Activated T-cell treated with anti-CD3 and anti-CD28 coated beads, Interleukin-2, amount 50 U/mL, for 72 hours (primary cell): ENCODE results near the gene DYRK3. TPM values are rescaled to one million over a fixed set of nuclear protein-coding genes. Genes with fewer than 3 reads are reported as not detected.
"Not testable (repeated sequence)": the region's sequence is repeated elsewhere in the genome, so short reads cannot be mapped to it uniquely, and the experiment has no call there.

Experiments used
- ATAC-seq, 2 donors: fragments of 150-1000 bp; cut with Tn5 transposase; replicated peaks in 1 of 2; 2 replicates each; pipeline ENCODE4 v1.10.0; 2021; ENCODE audit warnings: moderate library complexity in 2 of 2, mild to moderate bottlenecking in 1 of 2
- DNase-seq, 2 donors: peaks; one replicate each; pipeline ENCODE4 v3.0.0; 2021 to 2022; ENCODE audit warnings: mixed read lengths in 1 of 2
- H3K27ac Mint-ChIP-seq: one replicate; pipeline ENCODE4 v1.8.0; 2022; ENCODE audit warnings: mild to moderate bottlenecking, moderate library complexity, mixed read lengths
- H3K27me3 Mint-ChIP-seq: one replicate; pipeline ENCODE4 v1.8.0; 2022; ENCODE audit warnings: low read depth, mixed read lengths
- H3K36me3 Mint-ChIP-seq, 2 donors: one replicate each; pipeline ENCODE4 v1.8.0; 2022; ENCODE audit warnings: mixed read lengths in 2 of 2, mild to moderate bottlenecking in 1 of 2; ENCODE audit not compliant: insufficient read depth in 2 of 2
- H3K4me1 Mint-ChIP-seq: one replicate; pipeline ENCODE4 v1.8.0; 2022; ENCODE audit warnings: low read depth, mixed read lengths
- H3K4me3 Mint-ChIP-seq, 2 donors: one replicate each; pipeline ENCODE4 v1.8.0; 2022; ENCODE audit warnings: mild to moderate bottlenecking in 2 of 2, mixed read lengths in 2 of 2, moderate library complexity in 2 of 2
- H3K9me3 Mint-ChIP-seq, 2 donors: one replicate each; pipeline ENCODE4 v1.8.0; 2022; ENCODE audit warnings: mixed read lengths in 2 of 2
- total RNA-seq, 2 donors: library from RNA; stranded (reverse); gene quantifications; one replicate each; pipeline ENCODE4 v1.2.3, GENCODE V29; 2022

DYRK3 gene
- total RNA-seq, 2 donors from 2014 or later, result 5.9 to 8.7 TPM

DNA sequence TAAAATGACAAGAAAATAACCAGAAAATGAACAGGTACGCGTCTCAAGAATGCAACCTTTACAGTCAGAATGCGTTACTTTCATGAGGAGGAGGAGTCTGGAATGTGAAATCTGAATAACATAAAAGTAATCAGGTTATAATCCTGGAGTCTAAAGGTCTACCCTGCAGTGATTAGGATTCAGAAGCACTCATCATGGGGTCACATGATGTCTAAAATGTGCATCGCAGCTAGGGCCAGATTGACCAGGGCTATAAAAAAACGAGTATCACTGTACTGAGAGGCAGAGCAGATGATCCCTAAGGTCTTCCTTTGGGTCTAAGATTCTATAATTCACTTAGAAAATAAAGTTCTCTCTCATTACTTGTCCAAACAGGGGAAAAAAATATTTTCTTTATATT is 30.5 kb upstream of the DYRK3 start:
- DNase-seq, result no peak
- no peaks in the 10 kb centered on the region for H3K27me3 Mint-ChIP-seq
- peaks cover 39% of the 10 kb centered on the region for H3K4me1 Mint-ChIP-seq
- no peaks in the 10 kb centered on the region for H3K9me3 Mint-ChIP-seq
- no peak overlapping the region for H3K4me3 Mint-ChIP-seq
- peaks cover 5 to 36% of the 10 kb centered on the region in 2 donors for H3K36me3 Mint-ChIP-seq
- no peak for ATAC-seq
- H3K27ac Mint-ChIP-seq, result peak overlapping the region; percentile 30

GRCh38 chr1:206606867-206607266 is 28.5 kb upstream of the DYRK3 start:
- Mint-ChIP-seq H3K9me3 (no peaks in the 10 kb centered on the region), H3K4me3 (peak overlapping the region in 1 of 2 donors; percentile 61), H3K4me1 (peaks cover 59% of the 10 kb centered on the region), H3K27ac (peak overlapping the region; percentile 82), H3K36me3 (peaks cover 7 to 35% of the 10 kb centered on the region in 2 donors), H3K27me3 (no peaks in the 10 kb centered on the region)
- DNase-seq, result no peak
- no peak for ATAC-seq

- peak; percentile 69 to 74 for DNase-seq
- no peak for ATAC-seq
- H3K4me3 Mint-ChIP-seq, result peak overlapping the region; percentile 65 to 90
- H3K27ac Mint-ChIP-seq, result peak overlapping the region; percentile 26
- H3K36me3 Mint-ChIP-seq, result peaks cover 7 to 33% of the 10 kb centered on the region in 2 donors
- peaks cover 61% of the 10 kb centered on the region for H3K4me1 Mint-ChIP-seq
- H3K9me3 Mint-ChIP-seq, result no peaks in the 10 kb centered on the region
- no peaks in the 10 kb centered on the region for H3K27me3 Mint-ChIP-seq
Observed at GRCh38 chr1:206608108-206608698, 27.1 kb upstream of the DYRK3 start.

DNA sequence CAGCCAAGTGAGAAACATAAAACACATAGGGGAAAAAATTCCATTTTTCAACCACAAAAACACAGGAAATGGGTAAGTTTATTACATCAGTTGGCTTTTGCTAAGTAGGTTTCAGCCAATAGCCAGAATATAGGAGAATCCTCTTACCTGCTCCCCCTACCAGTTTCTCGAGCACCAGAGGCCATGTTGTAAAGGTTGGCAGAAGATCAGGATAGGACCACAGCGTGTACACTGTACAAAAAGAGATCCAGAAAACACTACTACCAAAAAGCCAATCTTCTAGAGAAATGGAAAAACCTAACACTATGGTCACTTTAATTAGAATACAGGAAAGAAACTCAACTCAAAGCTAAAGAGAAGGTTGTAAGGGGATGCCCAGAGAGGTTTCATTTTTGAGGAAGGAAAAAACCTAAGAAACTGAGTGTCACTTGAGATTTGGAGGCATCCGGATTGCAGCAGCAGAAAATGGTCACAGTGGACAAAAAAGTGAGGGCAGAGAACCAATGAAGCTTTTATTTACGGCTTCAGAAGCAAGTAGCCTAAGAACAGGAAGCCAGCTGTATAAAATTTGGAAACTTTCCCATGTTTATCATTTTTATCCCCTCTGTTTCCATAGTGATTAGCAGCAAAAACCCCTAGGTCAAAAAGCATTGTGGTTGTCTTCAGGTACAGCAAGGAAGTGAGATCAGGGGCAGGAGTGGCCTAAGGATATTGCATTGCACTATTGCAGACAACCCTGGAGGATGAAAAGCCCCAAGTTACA is 25.9 kb upstream of the DYRK3 start:
- no peak for DNase-seq
- H3K4me3 Mint-ChIP-seq, result peak overlapping the region; percentile 65 to 90
- peaks cover 7 to 29% of the 10 kb centered on the region in 2 donors for H3K36me3 Mint-ChIP-seq
- peak overlapping the region; percentile 98 for H3K27ac Mint-ChIP-seq
- no peaks in the 10 kb centered on the region for H3K9me3 Mint-ChIP-seq
- no peaks in the 10 kb centered on the region for H3K27me3 Mint-ChIP-seq
- peaks cover 61% of the 10 kb centered on the region for H3K4me1 Mint-ChIP-seq
- peak; percentile 46 to 53 for ATAC-seq

DNA sequence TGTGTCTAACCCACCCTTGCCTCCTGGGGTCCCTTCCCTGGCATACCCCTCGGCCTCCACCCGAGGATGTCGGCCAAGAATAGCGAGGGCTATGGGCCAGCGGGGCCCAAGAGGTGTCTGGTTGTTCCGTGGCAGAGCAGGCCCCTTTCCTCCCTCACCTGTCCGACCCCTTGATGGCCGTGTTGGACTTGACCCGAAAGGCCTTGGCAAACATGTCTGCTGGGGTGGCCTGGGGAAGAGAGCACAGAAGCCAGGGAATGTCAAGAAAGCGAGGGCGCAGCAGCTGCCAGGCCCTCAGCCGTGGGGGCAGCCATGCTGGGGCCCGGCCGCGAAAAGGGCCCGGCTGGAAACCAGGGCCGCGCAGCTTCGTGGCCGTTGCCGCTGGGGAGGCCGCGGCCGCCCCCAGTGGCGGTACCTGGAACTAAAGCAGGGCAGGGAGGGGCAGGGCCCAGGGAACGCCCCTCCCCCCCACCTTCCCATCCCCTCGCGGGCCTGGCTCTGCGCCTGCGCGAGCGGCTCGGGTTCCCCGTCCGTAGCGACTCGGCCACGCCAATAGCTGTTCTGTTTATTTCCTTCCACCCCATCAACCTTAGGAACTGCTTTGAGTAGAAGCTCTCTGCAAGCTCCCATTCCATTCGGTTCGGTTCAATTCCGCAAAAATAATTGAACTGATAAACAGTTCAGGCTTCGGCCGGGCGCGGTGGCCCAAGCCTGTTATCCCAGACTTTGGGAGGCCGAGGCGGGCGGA is 23.0 kb upstream of the DYRK3 start, which contains the start of gene EIF2D:
EIF2D (minus strand) TSS at position 337 of the 748 bp plus-strand sequence; CDS start at position 214, 123 bp downstream.
- DNase-seq (peak; percentile 94 to 98), ATAC-seq (peak; percentile 89 to 92)
- peaks cover 47% of the 10 kb centered on the region for H3K4me1 Mint-ChIP-seq
- no peaks in the 10 kb centered on the region for H3K9me3 Mint-ChIP-seq
- H3K27ac Mint-ChIP-seq, result peak within 1 kb of the TSS; percentile 97
- H3K4me3 Mint-ChIP-seq, result peak within 1 kb of the TSS; percentile 93 to 97
- H3K36me3 Mint-ChIP-seq, result peaks cover 5 to 12% of the 10 kb centered on the region in 2 donors
- no peaks in the 10 kb centered on the region for H3K27me3 Mint-ChIP-seq

DNA sequence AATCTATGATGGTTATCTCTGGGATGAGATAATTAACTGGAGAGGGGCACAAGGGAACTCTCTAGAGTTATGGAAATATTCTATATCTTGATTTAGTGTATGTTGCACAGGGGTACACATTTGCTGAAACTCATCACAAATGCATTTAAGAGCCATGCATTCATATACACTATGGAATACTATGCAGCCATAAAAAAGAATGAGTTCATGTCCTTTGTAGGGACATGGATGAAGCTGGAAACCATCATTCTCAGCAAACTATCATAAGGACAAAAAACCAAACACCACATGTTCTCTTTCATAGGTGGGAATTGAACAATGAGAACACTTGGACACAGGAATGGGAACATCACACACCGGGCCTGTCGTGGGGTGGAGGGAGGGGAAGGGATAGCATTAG is 8.9 kb upstream of the DYRK3 start:
- not testable (repeated sequence) for H3K36me3 Mint-ChIP-seq, DNase-seq, H3K4me1 Mint-ChIP-seq, ATAC-seq, H3K27ac Mint-ChIP-seq, H3K9me3 Mint-ChIP-seq, H3K4me3 Mint-ChIP-seq
- peaks cover 20% of the 10 kb centered on the region for H3K27me3 Mint-ChIP-seq

- Mint-ChIP-seq H3K36me3 (peaks cover 0 to 3% of the 10 kb centered on the region in 2 donors), H3K27ac (no peak overlapping the region), H3K27me3 (peaks cover 36% of the 10 kb centered on the region), H3K4me3 (no peak overlapping the region), H3K4me1 (peaks cover under 1% of the 10 kb centered on the region), H3K9me3 (no peaks in the 10 kb centered on the region)
- no peak for DNase-seq
- ATAC-seq, result no peak
Observed at GRCh38 chr1:206628916-206629315, 6.4 kb upstream of the DYRK3 start.

- no peak for ATAC-seq
- no peak overlapping the region for H3K27ac Mint-ChIP-seq
Observed at GRCh38 chr1:206631085-206631509, 4.2 kb upstream of the DYRK3 start.

DNA sequence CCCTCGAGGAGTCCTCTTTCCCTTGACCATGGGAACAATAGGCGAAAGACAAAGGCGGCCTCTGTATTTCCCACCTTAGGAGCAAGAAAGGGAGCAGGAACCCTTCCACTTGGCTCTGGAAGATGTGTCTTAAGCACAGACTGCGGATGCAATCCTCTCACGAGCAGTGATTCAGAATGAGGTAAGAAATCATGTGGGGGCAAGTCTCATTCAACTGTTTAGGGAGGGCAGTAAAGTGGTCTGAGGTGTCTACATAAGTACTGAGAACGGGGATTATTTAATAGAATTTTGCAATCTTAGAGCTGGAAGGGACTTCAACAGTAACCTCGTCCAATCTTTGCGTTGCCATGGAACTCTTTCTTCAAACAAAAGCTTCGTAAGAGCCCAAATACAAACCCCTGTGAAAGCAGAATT is 1.6 kb upstream of the DYRK3 start:
- Mint-ChIP-seq H3K4me1 (peaks cover 36% of the 10 kb centered on the region), H3K9me3 (no peaks in the 10 kb centered on the region), H3K27ac (no peak overlapping the region), H3K36me3 (no peaks in the 10 kb centered on the region), H3K4me3 (peak overlapping the region in 1 of 2 donors; percentile 10), H3K27me3 (peaks cover 24% of the 10 kb centered on the region)
- ATAC-seq, result no peak
- DNase-seq, result no peak

More at GRCh38 chr1:206631085-206631509, 4.2 kb upstream of the DYRK3 start:
- DNase-seq, result peak; percentile 27 to 29
- Mint-ChIP-seq H3K27me3 (peaks cover 30% of the 10 kb centered on the region), H3K36me3 (peaks cover 0 to 3% of the 10 kb centered on the region in 2 donors), H3K9me3 (no peaks in the 10 kb centered on the region), H3K4me1 (peaks cover 17% of the 10 kb centered on the region), H3K4me3 (no peak overlapping the region)

- H3K27me3 Mint-ChIP-seq, result peaks cover 22% of the 10 kb centered on the region
- peak; percentile 83 to 84 for DNase-seq
- no peak for ATAC-seq
- H3K36me3 Mint-ChIP-seq, result no peaks in the 10 kb centered on the region
- H3K4me3 Mint-ChIP-seq, result peak overlapping the region; percentile 88 to 89
- peak overlapping the region; percentile 93 for H3K27ac Mint-ChIP-seq
- no peaks in the 10 kb centered on the region for H3K9me3 Mint-ChIP-seq
- peaks cover 40% of the 10 kb centered on the region for H3K4me1 Mint-ChIP-seq
Observed at GRCh38 chr1:206634365-206635079, 814 bp upstream of the DYRK3 start.

- ATAC-seq, result no peak
- H3K4me1 Mint-ChIP-seq, result peaks cover 40% of the 10 kb centered on the region
- no peak overlapping the region for H3K27ac Mint-ChIP-seq
Observed at GRCh38 chr1:206635978-206636345, 626 bp downstream of the DYRK3 start.

GRCh38 chr1:206636671-206637070 is 1.3 kb downstream of the DYRK3 start:
- Mint-ChIP-seq H3K36me3 (no peaks in the 10 kb centered on the region), H3K4me1 (peaks cover 40% of the 10 kb centered on the region), H3K27me3 (peaks cover 20% of the 10 kb centered on the region), H3K9me3 (no peaks in the 10 kb centered on the region), H3K4me3 (peak overlapping the region in 1 of 2 donors; percentile 57), H3K27ac (no peak overlapping the region)
- ATAC-seq (no peak), DNase-seq (no peak)

More at GRCh38 chr1:206635978-206636345, 626 bp downstream of the DYRK3 start:
- H3K36me3 Mint-ChIP-seq, result no peaks in the 10 kb centered on the region
- peaks cover 22% of the 10 kb centered on the region for H3K27me3 Mint-ChIP-seq
- DNase-seq, result peak in 1 of 2 donors; percentile 14
- peak overlapping the region; percentile 88 to 89 for H3K4me3 Mint-ChIP-seq
- no peaks in the 10 kb centered on the region for H3K9me3 Mint-ChIP-seq
